HFF-Myc (cell line): Measurements from ENCODE around the gene LARGE1.

ENCODE experiments used
- DNase-seq: peaks from one replicate; pipeline ENCODE4 v3.0.0-alpha.2; 2011; ENCODE audit warnings: low read depth; ENCODE audit errors: extremely low read depth
- H3K4me3 ChIP-seq: replicated peaks from 2 replicates; pipeline ENCODE4 v1.5.1; 2011; ENCODE audit warnings: low read depth, mild to moderate bottlenecking, control low read depth, low read length
- TF ChIP-seq, protein P1 (sequence below): IDR thresholded peaks from 2 replicates; pipeline ENCODE4 v1.5.1; 2012; ENCODE audit warnings: mild to moderate bottlenecking, low read depth, low read length, control low read depth; ENCODE audit errors: missing control alignments

Gene LARGE1

GRCh38 chr22:33722816-33723215 lies 197.5 kb downstream of the LARGE1 start:
- TF ChIP-seq, protein P1, sequence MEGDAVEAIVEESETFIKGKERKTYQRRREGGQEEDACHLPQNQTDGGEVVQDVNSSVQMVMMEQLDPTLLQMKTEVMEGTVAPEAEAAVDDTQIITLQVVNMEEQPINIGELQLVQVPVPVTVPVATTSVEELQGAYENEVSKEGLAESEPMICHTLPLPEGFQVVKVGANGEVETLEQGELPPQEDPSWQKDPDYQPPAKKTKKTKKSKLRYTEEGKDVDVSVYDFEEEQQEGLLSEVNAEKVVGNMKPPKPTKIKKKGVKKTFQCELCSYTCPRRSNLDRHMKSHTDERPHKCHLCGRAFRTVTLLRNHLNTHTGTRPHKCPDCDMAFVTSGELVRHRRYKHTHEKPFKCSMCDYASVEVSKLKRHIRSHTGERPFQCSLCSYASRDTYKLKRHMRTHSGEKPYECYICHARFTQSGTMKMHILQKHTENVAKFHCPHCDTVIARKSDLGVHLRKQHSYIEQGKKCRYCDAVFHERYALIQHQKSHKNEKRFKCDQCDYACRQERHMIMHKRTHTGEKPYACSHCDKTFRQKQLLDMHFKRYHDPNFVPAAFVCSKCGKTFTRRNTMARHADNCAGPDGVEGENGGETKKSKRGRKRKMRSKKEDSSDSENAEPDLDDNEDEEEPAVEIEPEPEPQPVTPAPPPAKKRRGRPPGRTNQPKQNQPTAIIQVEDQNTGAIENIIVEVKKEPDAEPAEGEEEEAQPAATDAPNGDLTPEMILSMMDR = no peak
- H3K4me3 ChIP-seq = no peak overlapping the region
- DNase-seq = no peak

GRCh38 chr22:33720166-33720878 lies 200.0 kb downstream of the LARGE1 start:
- no peak for DNase-seq
- H3K4me3 ChIP-seq = no peak overlapping the region
- TF ChIP-seq, protein P1 = no peak

- no peak overlapping the region for H3K4me3 ChIP-seq
- DNase-seq = no peak
- TF ChIP-seq, protein P1 = no peak
Measured at GRCh38 chr22:33717694-33718396, 202.4 kb downstream of the LARGE1 start.

DNA sequence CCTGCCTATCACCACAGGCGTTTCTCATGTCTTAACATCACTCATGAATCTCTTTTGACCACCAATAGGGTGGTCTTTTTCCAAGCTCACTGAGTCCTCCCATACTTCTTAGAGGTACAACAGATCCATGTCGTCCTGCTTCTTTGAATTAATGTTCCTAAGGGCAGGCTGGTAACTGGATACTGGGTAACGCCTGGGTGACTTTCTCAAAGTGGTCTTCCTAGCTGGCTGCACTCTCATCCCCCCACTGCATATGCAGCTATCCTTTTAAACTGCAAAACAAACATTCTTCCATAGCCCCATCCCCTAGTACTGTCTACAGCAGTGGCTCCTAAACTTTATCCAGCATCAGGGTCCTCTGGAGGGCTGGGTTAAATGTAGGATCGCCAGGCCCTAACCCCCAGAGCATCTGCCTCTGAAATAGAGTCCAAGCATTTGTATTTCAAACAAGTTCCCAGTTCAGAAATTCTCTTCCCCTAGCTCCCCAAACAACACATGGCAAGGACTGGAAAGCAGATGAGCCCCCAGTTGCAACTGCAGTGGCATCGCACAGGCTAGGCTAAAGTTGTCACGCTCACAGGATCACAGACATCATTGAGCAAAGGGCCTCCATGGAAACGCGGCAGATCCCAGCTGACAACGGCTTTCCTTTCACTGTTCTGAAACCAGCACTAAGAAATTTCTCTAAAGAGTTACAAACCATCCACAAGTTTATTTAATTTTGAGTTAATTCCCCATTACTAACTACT lies 204.9 kb downstream of the LARGE1 start:
- TF ChIP-seq, protein P1 = no peak
- no peak for DNase-seq
- no peak overlapping the region for H3K4me3 ChIP-seq

DNA sequence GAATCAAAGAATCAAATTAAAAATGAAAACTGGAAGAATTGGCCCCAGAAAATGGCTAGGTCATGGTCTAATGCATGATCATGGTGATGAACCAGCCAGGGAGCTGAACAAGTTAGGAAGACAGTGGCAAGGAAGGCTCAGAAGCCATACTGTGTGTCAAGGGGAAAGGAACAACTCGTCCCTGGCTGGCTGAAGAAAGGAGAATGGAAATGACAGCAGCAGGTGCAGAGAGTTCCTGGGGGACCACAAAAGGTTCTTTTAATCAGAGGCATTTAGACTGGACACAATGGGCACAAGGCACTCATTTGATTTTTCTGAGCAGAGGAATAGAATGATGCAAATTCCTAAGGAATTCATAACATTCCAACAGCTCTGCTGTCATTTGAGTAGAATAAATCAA lies 209.9 kb downstream of the LARGE1 start:
- TF ChIP-seq, protein P1 = no peak
- DNase-seq = no peak
- no peak overlapping the region for H3K4me3 ChIP-seq

- no peak for DNase-seq
- TF ChIP-seq, protein P1 = no peak
- H3K4me3 ChIP-seq = no peak overlapping the region
Measured at GRCh38 chr22:33707581-33707980, 212.7 kb downstream of the LARGE1 start.
